GM21576 (cell line): ENCODE data around the gene SDK1.

ENCODE experiments used
- ATAC-seq: cut with Tn5 transposase; IDR thresholded peaks from one replicate; pipeline ENCODE4 v1.9.1; 2021; ENCODE audit warnings: mild to moderate bottlenecking, moderate library complexity; ENCODE audit not compliant: unreplicated experiment

Gene SDK1

DNA sequence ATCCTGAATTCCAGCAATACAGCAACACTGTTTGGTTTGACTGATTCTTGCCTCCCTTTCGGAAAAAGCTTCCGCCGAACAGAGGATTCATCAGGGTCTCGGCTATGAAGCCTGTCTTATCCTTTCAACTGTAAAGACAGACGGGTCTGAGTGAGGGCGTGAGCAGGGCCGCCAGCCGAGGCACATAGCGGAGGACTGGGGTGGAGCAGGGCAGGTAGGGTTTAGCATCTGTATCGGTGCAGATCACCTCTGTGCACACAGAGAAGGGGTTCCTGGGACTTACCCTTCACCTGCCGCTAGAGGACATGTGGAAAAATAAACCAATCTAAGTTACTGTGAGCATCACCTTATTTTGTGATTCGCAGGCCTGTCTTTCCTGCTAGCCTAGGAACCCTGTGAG is 724.2 kb downstream of the SDK1 start:
- no peak for ATAC-seq

DNA sequence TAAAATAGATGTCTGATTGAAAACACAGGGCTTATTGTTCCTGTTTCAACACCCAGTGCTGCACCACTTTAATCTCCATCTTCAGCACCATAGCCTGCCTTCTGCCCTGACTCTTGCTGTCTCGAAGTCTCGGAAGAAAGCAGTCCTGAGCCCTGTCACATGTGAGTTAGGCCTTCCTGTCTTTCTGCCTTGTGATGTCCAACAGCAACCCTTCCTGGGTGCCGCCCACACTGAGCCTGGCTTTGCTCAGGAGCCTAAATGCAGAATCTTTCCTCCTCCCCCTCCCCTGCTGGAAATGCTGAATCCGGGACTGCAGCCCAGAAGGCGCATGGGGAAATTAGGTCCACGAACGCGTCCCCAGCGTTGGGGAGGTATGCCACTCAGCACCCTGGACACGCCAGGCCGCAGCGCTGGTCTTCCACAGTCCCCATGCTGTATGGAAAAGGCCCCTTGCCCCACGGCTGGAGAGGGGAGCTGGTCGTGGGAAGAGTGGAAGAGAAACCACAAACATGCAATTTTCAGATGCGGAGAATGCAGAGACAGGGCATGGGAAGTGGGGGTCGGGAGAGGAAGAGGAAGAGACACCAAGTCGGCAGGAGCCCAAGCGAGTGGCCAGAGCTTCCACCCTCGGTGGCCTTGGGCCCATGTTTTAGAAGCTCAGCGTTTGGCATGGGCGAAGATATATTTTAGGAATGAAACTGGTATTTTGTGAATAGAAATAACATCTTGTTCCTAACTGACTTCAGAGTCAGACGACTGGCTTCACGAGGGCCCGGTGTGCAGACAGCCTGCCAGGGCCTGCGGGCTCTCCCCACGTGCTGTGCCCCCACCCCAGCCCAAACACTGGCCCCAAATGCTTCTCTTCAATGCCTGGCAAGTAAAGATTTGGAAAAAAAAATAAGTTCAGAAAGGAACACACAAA is 724.9 kb downstream of the SDK1 start:
- ATAC-seq, result no peak

DNA sequence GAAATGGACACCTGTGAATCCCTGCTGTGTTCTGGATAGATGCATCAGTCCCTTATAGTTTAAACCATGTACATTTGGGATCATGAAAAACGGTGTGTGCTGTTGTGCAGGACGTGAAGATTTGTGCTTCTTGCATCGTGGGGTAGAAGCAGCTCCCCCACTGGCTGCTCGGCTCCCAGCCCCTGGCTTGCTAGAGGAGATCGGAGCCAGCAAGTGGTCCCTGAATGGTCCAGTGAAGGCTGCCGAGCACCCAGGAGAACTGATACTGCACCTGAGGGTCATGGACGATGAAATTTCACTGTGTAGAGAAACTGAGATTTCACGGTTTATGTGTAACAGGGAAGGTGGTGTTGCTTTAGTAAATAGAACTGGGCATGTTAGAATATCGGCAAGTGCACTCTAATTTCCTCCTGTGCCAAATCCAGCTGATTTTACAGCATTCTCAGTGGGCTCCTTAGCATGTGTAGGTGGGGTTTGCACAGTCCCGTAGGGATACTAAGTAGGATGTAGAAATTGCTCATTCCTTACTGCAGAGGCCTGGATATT is 726.0 kb downstream of the SDK1 start:
- no peak for ATAC-seq

DNA sequence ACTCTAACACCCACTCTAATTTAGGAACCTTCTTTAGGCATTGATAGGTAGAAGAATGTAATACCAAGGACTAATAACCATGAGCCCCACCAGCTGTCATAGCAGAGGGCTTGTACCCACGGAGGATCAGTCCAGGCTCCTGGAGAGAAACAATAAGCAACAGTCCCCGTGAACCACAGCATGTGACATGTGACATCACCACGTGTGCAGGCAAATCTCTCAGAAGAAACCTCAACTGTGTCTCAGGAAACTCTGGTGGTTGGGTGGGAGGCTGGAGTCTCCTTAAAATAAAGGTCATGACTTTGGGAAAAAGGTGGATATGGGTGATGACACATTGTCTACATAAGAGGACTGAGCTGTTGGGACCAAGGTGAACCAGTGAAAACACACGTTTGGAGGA is 727.2 kb downstream of the SDK1 start:
- no peak for ATAC-seq

DNA sequence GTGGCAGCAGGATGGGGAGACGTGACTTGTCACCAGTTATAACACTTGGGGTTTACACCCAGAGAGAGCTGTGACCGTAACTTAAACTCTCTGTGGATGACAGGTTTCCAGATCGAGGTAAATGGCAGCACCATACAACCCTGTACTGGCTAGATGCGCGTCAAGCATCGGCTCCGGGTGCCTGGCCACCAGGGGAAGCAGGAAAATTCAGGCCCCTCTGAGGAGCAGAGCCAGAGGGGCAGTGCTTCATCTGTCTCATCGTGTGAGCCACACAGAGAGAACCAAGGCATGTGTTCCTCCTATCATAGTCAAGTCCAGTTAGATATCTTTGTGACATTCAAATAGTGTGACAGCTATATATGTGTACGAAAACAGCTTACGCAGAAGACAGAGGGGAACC is 728.9 kb downstream of the SDK1 start:
- no peak for ATAC-seq

DNA sequence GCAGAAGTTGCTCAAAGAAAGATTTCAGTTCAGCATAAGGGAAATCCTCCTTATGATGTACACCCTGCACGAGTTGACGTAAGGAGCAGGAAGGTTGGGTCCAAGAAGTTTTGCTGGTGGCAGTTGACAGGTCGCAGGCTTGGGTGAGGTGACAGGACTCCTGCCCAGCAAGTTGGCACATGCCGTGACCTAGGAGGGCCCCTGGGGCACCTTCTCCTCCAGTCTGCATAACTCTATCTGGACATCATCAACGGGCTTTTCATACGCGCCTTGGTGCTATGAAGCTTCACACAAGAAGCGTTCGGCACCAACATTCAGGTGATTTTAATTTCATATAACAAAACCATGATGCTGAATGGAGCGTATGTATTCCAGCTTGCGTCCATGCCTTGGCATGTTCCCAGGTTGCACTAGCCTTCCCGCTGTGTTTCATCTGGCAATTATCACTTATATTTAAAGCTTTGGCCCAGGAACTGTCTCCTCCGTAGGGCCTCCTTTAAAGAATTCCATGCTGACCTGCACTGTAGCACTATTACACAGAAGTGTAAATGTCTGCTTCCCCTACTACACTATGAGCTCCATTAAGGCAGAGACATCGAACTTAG is 729.4 kb downstream of the SDK1 start:
- ATAC-seq, result no peak

DNA sequence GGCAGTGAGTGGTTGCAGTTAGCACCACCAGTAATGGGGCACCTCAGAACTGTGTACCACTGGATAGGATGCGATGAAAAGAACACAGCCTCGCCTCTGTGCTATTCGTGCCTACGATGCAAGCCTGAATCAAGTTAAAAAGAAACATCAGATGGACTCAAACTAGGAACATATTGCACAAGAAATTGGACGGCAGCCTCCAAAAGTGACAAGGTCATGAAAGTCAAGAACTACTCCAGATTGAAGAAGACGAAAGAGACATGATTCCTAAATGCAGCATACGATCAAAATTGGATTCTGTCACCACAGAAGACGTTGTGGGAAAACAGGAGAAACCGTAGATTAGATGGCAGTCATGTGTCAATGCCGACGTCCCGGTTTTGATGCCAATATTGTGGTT is 732.9 kb downstream of the SDK1 start:
- ATAC-seq, result no peak

DNA sequence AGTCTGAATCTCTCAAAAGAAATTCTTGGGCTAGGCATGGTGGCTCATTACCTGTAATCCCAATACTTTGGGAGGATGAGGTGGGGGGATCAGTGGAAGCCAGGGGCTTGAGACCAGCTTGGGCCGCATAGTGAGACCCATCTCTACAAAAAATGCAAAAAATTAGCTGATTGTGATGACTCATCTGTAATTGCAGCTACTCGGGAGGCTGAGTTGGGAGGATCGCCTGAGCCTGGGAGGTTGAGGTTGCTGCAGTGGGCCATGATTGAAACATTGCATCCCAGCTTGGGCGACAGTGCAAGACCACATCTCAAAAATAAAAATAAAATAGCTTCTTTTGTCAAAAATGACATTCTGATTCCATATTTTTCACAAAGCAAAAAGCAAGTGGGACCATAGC is 736.3 kb downstream of the SDK1 start:
- no peak for ATAC-seq

DNA sequence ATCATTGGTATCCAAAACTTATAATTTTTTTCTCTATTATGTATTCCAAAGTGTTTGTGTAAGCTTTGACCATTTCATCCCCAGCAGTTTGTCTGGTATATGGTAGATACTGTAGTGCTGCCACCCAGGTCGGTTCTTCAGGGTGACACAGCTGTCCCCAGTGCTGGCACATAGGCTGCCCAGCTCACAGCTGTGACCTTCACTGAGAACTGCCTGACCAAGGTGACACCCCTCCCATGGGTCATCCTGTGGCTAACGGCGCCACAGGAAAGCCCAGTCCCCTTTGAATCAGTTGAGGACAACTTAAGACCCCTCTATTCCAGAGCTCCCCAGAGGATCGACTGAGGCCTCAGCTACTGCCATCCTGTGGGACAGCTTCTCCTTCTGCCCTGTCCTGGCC is 736.8 kb downstream of the SDK1 start:
- ATAC-seq, result no peak

DNA sequence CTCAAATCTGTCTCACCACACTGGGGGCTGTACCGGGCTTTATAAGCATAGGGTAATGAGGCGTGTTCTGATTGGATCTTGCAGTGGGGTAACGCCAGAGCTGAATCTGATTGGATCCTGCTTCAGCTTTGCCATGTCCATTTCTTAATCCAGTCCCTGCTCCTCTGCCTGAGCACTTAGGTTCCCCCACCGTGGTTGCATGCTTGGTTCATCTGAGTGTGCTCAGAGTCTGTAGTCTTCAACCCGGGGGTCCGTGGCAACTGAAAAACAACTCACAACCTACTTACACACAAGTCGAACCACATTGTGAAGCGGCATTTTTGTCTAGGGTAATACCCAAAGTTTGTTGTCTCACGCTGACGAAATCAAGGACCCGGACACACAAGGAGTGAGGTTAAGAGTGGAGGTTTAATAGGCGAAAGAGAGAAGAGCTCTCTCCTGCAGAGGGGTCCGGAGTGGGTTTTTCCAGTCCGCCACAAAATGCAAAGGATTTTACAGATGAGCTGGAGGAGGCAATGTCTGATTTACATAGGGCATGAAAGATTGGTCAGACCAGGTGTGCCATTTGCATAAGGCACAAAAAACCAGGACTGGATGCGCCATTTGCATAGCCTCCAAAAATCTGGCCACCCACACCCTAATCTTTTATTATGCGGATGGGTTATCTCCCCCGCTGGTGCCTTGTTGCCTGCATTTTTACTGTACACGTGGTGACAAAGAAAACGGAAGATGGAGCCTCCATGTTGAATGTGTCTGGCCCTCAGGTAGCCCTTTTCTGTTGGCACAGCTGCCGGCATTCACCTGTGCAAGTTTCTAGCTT is 739.3 kb downstream of the SDK1 start:
- no peak for ATAC-seq

DNA sequence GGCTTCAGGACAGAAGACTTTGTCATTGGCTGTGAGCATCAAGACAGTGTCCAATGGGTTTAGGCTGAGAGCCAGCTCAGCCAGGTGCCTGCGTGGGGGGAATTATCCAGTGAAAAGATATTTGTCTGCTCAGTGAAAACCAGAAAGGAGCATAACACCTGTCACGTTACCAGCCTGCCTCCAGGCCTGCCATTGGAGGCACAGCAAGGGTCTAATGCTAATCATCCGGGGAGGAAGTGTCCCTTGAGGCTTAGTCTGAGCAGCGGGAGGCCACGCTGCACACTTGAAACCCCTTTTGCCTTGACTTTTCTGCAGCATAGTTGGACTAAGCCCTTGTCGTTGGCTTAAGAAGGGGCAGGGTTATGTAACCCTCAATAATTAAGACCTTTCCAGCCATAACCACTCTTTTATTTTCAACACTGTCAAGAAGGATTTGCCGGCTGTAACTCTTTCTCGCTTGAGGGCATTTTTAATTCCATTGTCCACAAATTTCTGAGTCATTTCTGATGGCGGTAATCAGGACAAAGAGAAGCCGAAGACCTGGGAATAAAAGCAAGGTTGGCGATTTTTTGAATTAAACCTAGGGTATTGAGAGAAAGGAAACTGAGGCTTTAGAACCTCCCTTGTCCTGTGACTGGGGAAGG is 741.5 kb downstream of the SDK1 start:
- no peak for ATAC-seq

DNA sequence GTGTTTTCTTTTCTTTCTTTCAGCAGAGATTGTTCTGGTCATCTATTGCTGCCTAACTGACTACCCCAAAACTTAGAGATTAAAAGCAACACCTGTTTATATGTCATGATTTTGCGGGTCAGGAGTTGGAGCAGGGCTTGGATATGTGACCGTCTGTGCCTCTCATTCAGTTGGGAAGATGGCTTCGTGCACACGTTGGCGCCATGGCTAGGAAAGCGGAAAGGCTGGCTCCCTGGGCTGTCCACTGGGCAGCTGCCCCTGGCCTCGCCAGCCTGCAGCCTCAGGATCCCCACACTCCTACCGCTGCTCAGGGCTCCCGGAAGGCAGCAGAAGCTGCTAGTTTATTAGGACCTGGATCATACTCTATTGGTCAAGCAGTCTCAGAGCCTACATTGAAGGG is 742.9 kb downstream of the SDK1 start:
- no peak for ATAC-seq

DNA sequence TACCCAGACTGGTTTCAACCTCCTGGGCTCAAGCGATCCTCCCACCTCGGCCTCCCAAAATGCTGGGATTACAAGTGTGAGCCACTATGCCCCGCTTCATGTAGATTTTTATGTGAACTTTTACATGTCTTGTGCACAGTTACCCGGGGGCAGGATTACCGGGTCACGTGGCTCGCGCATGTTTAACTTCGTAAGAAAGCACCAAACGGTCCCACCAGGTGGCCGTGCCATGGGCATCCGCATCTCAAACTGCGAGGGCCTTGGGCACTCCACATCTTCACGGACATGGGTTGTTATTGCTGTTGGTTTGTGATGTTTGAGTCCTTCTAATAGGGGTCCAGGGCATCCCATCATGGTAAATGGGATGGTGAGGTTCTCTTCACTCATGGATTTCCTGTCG is 744.4 kb downstream of the SDK1 start:
- ATAC-seq, result no peak

DNA sequence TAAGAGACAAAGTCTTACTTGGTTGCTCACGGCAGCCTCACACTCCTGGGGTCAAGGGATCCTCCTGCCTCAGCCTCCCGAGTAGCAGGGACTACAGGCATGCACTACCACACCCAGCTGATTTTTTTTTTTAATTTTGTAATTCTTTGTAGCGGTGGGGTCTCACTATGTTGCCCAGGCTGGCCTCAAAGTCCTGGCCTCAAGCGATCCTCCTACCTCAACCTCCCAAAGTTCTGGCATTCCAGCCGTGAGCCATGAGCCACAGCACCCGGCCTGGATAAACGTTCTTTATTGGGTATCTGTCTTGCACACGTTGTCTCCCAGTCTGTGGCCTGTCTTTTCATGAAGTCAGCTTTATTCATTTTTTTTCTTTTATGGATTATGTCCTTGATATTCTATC is 744.9 kb downstream of the SDK1 start:
- ATAC-seq, result no peak

DNA sequence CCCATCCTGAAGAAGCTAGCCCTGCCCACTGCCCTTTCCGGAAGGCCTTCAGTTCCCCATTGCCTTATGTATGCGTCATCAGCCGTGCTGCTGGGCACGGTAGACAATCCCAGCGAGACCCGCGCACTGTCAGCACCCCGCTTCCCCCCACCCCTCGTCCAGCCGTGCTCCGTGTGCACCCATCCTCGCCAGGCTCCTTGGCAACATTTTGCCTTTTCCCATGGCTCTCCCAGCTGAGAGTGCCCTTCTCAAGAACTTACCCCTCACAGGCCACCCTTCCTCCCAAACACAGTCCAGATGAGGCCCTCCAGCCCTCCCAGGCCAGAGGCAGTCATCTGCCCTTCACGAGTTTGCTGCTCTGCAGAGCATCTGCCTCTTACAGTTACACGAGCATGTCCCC is 747.3 kb downstream of the SDK1 start:
- no peak for ATAC-seq

DNA sequence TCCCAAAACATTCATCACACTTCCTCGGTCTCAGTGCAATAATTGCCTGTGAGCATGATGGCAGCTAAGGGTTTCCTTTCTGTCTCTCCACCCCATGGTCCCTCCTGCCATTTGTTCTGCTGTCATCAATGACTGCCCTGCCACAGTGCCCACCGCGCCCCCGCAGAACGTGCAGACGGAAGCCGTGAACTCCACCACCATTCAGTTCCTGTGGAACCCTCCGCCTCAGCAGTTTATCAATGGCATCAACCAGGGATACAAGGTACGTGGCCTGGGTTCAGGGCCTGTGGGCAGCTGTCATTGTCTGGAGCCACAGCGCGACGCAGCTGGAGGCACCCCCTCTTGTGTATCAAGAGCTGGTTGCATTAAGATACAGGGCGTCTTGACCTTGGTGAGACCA is 748.1 kb downstream of the SDK1 start:
- no peak for ATAC-seq

DNA sequence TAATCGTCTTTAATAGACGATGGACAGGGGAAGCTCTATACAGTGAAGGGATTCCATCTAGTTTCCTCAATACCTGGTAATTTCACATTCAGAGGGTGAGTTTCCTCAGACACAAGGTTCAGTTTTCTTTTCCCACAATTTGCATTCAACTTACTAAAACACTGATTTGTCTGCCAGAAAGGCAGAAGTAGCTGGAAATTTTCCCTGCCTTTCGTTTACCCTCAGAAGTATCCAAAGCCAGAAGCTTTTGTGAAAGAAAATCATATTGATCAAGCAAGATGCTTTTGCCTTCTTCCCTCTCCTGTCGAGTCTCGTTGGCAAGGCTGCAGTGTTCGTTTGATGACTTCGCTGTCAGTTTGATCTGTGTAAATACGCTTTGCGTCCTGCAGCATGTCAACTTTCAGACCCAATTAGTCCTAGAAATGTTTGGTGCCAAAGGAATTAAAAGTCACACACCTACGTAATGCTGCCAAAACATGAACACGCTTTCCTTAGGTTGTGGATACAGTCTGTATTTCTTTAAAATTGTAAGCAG is 749.1 kb downstream of the SDK1 start:
- ATAC-seq, result no peak

DNA sequence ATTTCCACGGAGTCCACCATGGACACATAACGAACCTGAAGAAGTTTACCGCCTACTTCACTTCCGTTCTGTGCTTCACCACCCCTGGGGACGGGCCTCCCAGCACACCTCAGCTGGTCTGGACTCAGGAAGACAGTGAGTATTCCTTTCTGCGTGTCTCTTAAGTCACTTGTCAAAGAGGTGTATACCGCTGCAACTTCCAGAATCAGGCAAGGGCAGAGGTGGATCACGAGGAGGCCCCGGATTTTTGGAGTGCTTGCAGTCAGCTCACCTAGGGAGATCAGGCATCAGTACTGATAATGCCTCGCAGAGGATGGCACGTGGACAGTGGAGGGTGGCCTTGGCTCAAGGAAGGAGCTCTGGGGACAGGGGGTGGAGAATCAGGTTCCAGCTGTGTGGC is 750.6 kb downstream of the SDK1 start:
- no peak for ATAC-seq

DNA sequence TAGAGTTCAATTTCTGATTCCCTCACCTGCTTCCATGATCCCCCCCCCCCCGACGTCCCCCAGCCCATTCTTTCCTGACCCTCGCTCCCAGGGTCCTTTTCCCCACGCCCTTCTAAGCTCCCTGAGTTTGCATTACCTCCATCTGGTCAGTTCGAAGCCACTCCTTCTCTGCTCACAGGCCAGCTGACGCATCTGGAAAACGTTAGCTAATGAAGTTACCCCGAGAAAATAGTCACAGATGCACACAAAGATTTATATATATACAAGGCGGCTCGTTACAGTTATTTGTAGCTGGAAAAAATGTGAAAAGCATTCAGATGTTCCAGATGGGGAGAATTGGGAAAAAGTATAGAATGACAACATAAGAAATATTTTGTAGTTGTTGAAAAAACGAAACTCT is 751.1 kb downstream of the SDK1 start:
- ATAC-seq, result no peak

DNA sequence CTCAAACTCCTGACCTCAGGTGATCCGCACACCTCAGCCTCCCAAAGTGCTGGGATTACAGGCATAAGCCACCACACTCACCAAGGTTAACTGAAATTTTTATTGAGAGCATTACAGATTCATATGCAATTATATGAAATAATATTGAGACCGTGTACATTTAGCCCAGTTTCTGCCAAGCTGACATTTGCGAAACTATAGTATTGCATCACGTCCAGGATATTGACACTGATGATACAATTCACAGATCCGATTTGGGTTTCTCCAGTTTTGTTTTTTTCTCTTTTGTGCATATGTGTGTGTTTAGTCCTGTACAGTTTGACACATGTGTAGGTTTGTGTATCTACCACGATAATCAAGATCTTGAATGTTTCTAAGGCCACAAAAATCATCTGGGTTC is 753.1 kb downstream of the SDK1 start:
- no peak for ATAC-seq
